HepG2 (cell line): ENCODE measurements around the gene KDM5C.

Experiments used
- HNRNPUL1 ChIP-seq: fragments of 200-400 bp; formaldehyde crosslinking; IDR thresholded peaks from 2 replicates; pipeline ENCODE4 v1.6.1; 2017; ENCODE audit warnings: low read depth, mild to moderate bottlenecking, low read length, moderate library complexity
- TF ChIP-seq, protein P1 (sequence below): sonication (generic); formaldehyde crosslinking; IDR thresholded peaks from 2 replicates; pipeline ENCODE4 v1.4.0; 2020; ENCODE audit warnings: missing genetic modification reagents
- TF ChIP-seq, protein P2 (sequence below): sonication (generic); formaldehyde crosslinking; IDR thresholded peaks from 2 replicates; pipeline ENCODE4 v1.4.0; 2020; ENCODE audit warnings: missing genetic modification reagents, borderline replicate concordance
- TF ChIP-seq, protein P3 (sequence below): sonication (generic); formaldehyde crosslinking; IDR thresholded peaks from 2 replicates; pipeline ENCODE4 v1.5.0; 2020; ENCODE audit warnings: mild to moderate bottlenecking, missing genetic modification reagents, moderate library complexity

DNA sequence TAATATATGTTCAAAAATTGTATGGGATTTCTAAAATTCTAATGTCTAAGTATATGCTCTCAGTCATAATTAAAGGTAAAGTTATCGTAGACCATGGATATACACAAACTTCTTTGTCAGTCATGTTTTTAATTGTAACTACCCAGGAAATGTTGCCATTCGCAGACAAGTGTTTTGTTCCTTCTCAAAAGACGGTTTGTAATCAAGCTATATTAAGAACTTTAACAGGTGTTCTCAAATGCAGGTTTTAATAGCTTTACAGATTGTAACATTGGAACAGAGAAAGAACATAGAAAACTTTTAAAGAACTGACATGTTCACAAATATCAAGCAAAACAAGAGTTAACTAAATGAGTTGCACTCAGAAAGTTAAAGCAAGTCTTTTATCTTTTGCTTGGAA is 58.9 kb downstream of the KDM5C start:
- no peak for TF ChIP-seq HNRNPUL1
- TF ChIP-seq, protein P1, sequence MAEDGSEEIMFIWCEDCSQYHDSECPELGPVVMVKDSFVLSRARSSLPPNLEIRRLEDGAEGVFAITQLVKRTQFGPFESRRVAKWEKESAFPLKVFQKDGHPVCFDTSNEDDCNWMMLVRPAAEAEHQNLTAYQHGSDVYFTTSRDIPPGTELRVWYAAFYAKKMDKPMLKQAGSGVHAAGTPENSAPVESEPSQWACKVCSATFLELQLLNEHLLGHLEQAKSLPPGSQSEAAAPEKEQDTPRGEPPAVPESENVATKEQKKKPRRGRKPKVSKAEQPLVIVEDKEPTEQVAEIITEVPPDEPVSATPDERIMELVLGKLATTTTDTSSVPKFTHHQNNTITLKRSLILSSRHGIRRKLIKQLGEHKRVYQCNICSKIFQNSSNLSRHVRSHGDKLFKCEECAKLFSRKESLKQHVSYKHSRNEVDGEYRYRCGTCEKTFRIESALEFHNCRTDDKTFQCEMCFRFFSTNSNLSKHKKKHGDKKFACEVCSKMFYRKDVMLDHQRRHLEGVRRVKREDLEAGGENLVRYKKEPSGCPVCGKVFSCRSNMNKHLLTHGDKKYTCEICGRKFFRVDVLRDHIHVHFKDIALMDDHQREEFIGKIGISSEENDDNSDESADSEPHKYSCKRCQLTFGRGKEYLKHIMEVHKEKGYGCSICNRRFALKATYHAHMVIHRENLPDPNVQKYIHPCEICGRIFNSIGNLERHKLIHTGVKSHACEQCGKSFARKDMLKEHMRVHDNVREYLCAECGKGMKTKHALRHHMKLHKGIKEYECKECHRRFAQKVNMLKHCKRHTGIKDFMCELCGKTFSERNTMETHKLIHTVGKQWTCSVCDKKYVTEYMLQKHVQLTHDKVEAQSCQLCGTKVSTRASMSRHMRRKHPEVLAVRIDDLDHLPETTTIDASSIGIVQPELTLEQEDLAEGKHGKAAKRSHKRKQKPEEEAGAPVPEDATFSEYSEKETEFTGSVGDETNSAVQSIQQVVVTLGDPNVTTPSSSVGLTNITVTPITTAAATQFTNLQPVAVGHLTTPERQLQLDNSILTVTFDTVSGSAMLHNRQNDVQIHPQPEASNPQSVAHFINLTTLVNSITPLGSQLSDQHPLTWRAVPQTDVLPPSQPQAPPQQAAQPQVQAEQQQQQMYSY (CRISPR knock-in tag): no peak
- TF ChIP-seq, protein P2, sequence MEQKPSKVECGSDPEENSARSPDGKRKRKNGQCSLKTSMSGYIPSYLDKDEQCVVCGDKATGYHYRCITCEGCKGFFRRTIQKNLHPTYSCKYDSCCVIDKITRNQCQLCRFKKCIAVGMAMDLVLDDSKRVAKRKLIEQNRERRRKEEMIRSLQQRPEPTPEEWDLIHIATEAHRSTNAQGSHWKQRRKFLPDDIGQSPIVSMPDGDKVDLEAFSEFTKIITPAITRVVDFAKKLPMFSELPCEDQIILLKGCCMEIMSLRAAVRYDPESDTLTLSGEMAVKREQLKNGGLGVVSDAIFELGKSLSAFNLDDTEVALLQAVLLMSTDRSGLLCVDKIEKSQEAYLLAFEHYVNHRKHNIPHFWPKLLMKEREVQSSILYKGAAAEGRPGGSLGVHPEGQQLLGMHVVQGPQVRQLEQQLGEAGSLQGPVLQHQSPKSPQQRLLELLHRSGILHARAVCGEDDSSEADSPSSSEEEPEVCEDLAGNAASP: no peak
- TF ChIP-seq, protein P3, sequence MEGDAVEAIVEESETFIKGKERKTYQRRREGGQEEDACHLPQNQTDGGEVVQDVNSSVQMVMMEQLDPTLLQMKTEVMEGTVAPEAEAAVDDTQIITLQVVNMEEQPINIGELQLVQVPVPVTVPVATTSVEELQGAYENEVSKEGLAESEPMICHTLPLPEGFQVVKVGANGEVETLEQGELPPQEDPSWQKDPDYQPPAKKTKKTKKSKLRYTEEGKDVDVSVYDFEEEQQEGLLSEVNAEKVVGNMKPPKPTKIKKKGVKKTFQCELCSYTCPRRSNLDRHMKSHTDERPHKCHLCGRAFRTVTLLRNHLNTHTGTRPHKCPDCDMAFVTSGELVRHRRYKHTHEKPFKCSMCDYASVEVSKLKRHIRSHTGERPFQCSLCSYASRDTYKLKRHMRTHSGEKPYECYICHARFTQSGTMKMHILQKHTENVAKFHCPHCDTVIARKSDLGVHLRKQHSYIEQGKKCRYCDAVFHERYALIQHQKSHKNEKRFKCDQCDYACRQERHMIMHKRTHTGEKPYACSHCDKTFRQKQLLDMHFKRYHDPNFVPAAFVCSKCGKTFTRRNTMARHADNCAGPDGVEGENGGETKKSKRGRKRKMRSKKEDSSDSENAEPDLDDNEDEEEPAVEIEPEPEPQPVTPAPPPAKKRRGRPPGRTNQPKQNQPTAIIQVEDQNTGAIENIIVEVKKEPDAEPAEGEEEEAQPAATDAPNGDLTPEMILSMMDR: no peak
